T-helper 2 cell treated with Interferon-gamma antibody and Interleukin-4, amounts not matched to agents 5 μg/mL and 100 μg/mL, for 36 hours (primary cell): ENCODE results near the gene OXCT1.

Experiments
- DNase-seq: peaks from one replicate; pipeline ENCODE4 v3.0.0; 2021; ENCODE audit warnings: low spot score
- H3K27ac Mint-ChIP-seq: one replicate; pipeline ENCODE4 v1.8.0; 2021; ENCODE audit warnings: mild to moderate bottlenecking, mixed read lengths
- H3K27me3 Mint-ChIP-seq: one replicate; pipeline ENCODE4 v1.8.0; 2021; ENCODE audit warnings: low read depth, mixed read lengths
- H3K36me3 Mint-ChIP-seq: one replicate; pipeline ENCODE4 v1.8.0; 2021; ENCODE audit warnings: low read depth, mixed read lengths
- H3K4me1 Mint-ChIP-seq: one replicate; pipeline ENCODE4 v1.8.0; 2021; ENCODE audit warnings: low read depth, mixed read lengths
- H3K4me3 Mint-ChIP-seq: one replicate; pipeline ENCODE4 v1.8.0; 2022; ENCODE audit warnings: mild to moderate bottlenecking, moderate library complexity, mixed read lengths
- H3K9me3 Mint-ChIP-seq: one replicate; pipeline ENCODE4 v1.8.0; 2021; ENCODE audit warnings: mixed read lengths

OXCT1 gene

GRCh38 chr5:41794471-41794870 lies 75.8 kb downstream of the OXCT1 start:
- no peak overlapping the region for H3K27ac Mint-ChIP-seq
- no peaks in the 10 kb centered on the region for H3K27me3 Mint-ChIP-seq
- H3K36me3 Mint-ChIP-seq = peaks cover 30% of the 10 kb centered on the region
- peaks cover 4% of the 10 kb centered on the region for H3K4me1 Mint-ChIP-seq
- H3K4me3 Mint-ChIP-seq = no peak overlapping the region
- no peak for DNase-seq
- no peaks in the 10 kb centered on the region for H3K9me3 Mint-ChIP-seq

GRCh38 chr5:41793141-41793770 lies 77.0 kb downstream of the OXCT1 start:
- Mint-ChIP-seq H3K9me3 (no peaks in the 10 kb centered on the region), H3K27me3 (no peaks in the 10 kb centered on the region), H3K4me3 (no peak overlapping the region), H3K4me1 (peaks cover 7% of the 10 kb centered on the region), H3K27ac (no peak overlapping the region), H3K36me3 (peaks cover 32% of the 10 kb centered on the region)
- DNase-seq = no peak

DNA sequence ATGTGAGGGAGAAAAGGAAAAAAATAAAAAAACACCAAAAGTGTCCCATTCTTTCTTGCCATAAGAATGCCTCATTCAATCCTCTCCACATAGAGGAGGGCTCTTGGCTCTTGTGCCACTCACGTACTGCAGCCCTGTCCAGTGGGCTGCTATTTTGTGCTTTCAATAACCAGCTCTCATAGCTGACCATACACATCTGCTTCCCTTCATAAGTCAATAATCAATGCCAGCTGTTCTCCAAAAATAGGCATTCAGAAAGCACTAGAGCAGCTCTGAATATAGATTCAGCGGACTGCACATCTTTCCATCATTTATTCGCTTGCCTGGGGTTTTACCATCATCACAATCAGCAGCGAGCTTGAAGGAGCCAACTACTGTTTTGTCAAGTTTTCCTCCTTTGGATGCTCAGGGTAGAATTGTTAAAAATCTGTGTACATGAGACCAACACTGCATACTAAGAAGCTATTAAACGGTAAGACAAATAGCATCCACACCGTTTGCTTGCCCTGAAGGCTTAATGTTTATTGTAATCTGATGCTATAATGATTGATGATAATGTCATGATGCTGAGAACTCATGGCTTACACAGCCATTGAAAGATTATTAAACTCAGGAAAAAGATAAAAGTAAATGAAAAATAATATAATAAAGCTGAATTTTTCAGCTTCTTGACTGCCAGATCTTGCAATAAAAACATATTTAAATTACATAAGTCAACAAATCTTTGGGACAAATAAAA lies 80.0 kb downstream of the OXCT1 start:
- no peak overlapping the region for H3K4me3 Mint-ChIP-seq
- H3K4me1 Mint-ChIP-seq = peaks cover 9% of the 10 kb centered on the region
- DNase-seq = no peak
- H3K36me3 Mint-ChIP-seq = peaks cover 32% of the 10 kb centered on the region
- no peaks in the 10 kb centered on the region for H3K27me3 Mint-ChIP-seq
- no peaks in the 10 kb centered on the region for H3K9me3 Mint-ChIP-seq
- no peak overlapping the region for H3K27ac Mint-ChIP-seq

DNA sequence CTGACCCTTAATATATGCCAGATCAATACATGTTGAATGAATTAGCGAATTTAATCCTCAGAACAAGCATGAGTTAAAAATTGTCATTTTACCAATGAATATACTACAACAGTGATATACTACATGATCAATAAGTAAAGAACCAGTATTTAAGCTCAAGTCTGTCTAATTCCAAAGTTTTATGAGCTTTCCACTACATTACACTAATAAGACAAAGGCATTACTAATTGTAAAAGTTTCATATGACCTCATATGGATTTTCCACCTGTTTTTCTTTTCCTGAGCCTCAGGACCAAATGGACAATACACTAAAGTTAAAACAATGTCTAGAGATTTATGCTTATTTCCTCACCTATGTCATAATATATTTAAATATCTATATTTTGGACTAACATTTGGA lies 80.8 kb downstream of the OXCT1 start:
- no peaks in the 10 kb centered on the region for H3K9me3 Mint-ChIP-seq
- DNase-seq = no peak
- H3K27me3 Mint-ChIP-seq = no peaks in the 10 kb centered on the region
- no peak overlapping the region for H3K27ac Mint-ChIP-seq
- H3K4me1 Mint-ChIP-seq = peaks cover 9% of the 10 kb centered on the region
- no peak overlapping the region for H3K4me3 Mint-ChIP-seq
- peaks cover 32% of the 10 kb centered on the region for H3K36me3 Mint-ChIP-seq

- no peak for DNase-seq
- no peak overlapping the region for H3K27ac Mint-ChIP-seq
- peaks cover 9% of the 10 kb centered on the region for H3K4me1 Mint-ChIP-seq
- H3K36me3 Mint-ChIP-seq = peaks cover 33% of the 10 kb centered on the region
- H3K4me3 Mint-ChIP-seq = no peak overlapping the region
- H3K9me3 Mint-ChIP-seq = no peaks in the 10 kb centered on the region
- no peaks in the 10 kb centered on the region for H3K27me3 Mint-ChIP-seq
These were observed 81.3 kb downstream of the OXCT1 start for GRCh38 chr5:41788941-41789368.

DNA sequence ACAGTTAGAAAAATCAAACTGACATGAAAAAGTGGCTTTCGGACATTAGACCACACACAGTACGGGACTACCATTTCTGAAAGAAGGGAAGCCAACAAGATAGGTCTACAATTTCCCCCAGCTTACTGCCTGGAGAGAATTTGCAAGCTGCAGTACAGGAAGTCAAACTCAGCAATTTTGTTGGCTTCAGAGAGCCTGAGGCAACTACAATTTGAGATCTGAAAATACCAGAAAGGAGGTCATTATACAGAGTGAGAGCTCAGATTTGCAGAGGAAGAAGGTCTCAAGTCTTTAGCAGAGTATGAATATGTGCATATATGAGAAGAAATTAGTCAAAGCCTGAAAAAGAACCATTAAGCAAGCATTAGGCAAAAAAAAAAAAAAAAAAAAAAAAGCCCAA lies 83.0 kb downstream of the OXCT1 start:
- Mint-ChIP-seq H3K4me1 (peaks cover 11% of the 10 kb centered on the region), H3K4me3 (no peak overlapping the region), H3K27me3 (no peaks in the 10 kb centered on the region), H3K27ac (no peak overlapping the region), H3K36me3 (peaks cover 34% of the 10 kb centered on the region), H3K9me3 (no peaks in the 10 kb centered on the region)
- DNase-seq = no peak

DNA sequence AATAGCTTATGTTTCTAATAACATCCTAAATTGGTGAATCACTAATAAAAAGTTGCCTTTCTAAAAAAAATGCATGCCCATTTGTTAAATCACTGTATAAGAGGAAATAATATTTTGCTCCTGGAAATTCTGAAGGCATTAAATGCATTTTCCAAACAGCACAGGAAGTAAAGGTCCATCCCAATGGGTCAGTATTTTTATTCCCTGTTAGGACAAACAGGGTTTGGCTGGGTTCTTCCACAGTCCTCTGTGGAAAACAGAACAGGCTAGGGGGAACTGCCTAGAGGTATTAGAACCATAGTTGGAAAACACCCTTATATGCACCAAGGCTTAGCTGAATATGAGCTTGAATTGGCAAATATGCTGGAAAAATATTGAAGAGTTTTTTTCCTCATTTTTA lies 85.2 kb downstream of the OXCT1 start:
- Mint-ChIP-seq H3K36me3 (peaks cover 43% of the 10 kb centered on the region), H3K9me3 (no peaks in the 10 kb centered on the region), H3K27ac (no peak overlapping the region), H3K4me1 (peaks cover 12% of the 10 kb centered on the region), H3K27me3 (no peaks in the 10 kb centered on the region), H3K4me3 (no peak overlapping the region)
- no peak for DNase-seq

DNA sequence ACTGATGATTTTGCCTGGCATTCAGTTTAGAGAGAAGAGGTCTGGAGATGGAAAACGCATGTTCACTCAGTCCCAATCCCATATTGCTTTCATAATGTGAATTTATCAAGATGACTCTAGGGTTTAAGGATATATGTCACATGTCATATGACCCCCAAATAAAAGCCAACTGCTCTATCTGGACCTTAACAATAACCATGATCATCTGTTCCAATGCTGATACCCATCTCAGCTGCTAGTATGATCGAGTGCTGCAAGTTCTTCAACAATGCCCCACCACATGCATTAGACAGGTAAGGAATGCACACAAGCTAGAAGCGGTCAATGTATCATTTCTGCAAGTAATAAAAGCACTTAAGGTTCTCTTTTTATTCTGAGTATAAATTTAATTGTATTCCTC lies 91.8 kb downstream of the OXCT1 start:
- H3K9me3 Mint-ChIP-seq = no peaks in the 10 kb centered on the region
- H3K4me1 Mint-ChIP-seq = peaks cover 8% of the 10 kb centered on the region
- no peaks in the 10 kb centered on the region for H3K27me3 Mint-ChIP-seq
- peaks cover 32% of the 10 kb centered on the region for H3K36me3 Mint-ChIP-seq
- no peak overlapping the region for H3K4me3 Mint-ChIP-seq
- DNase-seq = no peak
- H3K27ac Mint-ChIP-seq = no peak overlapping the region

GRCh38 chr5:41776435-41776834 lies 93.8 kb downstream of the OXCT1 start:
- no peaks in the 10 kb centered on the region for H3K27me3 Mint-ChIP-seq
- H3K4me3 Mint-ChIP-seq = no peak overlapping the region
- DNase-seq = no peak
- H3K36me3 Mint-ChIP-seq = peaks cover 30% of the 10 kb centered on the region
- H3K27ac Mint-ChIP-seq = no peak overlapping the region
- no peaks in the 10 kb centered on the region for H3K9me3 Mint-ChIP-seq
- H3K4me1 Mint-ChIP-seq = peaks cover 17% of the 10 kb centered on the region

GRCh38 chr5:41773799-41774198 lies 96.4 kb downstream of the OXCT1 start:
- H3K36me3 Mint-ChIP-seq = peaks cover 27% of the 10 kb centered on the region
- H3K9me3 Mint-ChIP-seq = no peaks in the 10 kb centered on the region
- no peak for DNase-seq
- H3K27ac Mint-ChIP-seq = no peak overlapping the region
- no peak overlapping the region for H3K4me3 Mint-ChIP-seq
- no peaks in the 10 kb centered on the region for H3K27me3 Mint-ChIP-seq
- H3K4me1 Mint-ChIP-seq = peaks cover 17% of the 10 kb centered on the region

GRCh38 chr5:41772785-41773442 lies 97.3 kb downstream of the OXCT1 start:
- H3K27me3 Mint-ChIP-seq = no peaks in the 10 kb centered on the region
- no peaks in the 10 kb centered on the region for H3K9me3 Mint-ChIP-seq
- H3K36me3 Mint-ChIP-seq = peaks cover 28% of the 10 kb centered on the region
- no peak overlapping the region for H3K27ac Mint-ChIP-seq
- no peak overlapping the region for H3K4me3 Mint-ChIP-seq
- H3K4me1 Mint-ChIP-seq = peaks cover 17% of the 10 kb centered on the region
- no peak for DNase-seq

DNA sequence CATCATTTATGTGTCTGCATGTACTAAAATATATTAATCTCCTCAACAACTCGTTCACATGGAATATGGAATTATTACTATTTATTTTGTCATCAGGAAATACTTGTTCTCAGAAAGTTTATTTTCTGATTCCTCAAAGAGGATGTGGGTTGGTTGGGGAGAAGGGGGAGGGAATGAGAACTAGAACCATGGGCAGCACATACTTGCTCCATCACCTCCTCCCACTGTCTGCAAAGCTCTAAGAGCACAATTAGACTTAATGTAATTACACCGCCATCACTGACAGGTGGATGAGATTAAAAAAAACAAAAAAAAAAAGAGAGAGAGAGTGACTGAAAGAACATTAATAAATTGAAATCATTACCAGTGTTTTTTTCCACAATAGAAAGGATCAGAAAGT lies 98.2 kb downstream of the OXCT1 start:
- Mint-ChIP-seq H3K4me3 (no peak overlapping the region), H3K9me3 (no peaks in the 10 kb centered on the region), H3K27me3 (no peaks in the 10 kb centered on the region), H3K27ac (peak overlapping the region; percentile 26), H3K36me3 (peaks cover 29% of the 10 kb centered on the region), H3K4me1 (peaks cover 17% of the 10 kb centered on the region)
- no peak for DNase-seq

DNA sequence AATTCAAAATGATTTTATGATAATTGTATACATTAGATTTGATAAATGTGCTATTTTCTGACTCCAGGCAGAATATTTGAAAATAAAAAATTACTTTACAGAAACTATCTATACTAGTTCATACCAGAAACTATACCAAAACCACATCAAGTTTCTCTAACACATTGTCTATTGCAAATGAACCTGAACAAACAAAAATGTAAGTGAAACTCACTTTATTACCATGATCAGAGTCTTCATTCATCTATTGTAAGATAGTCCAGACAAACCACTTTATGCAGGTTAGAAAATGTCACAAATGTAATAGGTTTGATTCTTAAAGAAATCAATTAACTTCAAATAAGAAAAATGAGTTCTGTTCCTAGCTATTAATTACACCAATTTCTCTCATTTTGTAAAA lies 99.4 kb downstream of the OXCT1 start:
- no peaks in the 10 kb centered on the region for H3K27me3 Mint-ChIP-seq
- H3K36me3 Mint-ChIP-seq = peaks cover 29% of the 10 kb centered on the region
- H3K4me1 Mint-ChIP-seq = peaks cover 17% of the 10 kb centered on the region
- no peaks in the 10 kb centered on the region for H3K9me3 Mint-ChIP-seq
- no peak overlapping the region for H3K27ac Mint-ChIP-seq
- H3K4me3 Mint-ChIP-seq = no peak overlapping the region
- DNase-seq = no peak

GRCh38 chr5:41768692-41769091 lies 101.5 kb downstream of the OXCT1 start:
- H3K27ac Mint-ChIP-seq = no peak overlapping the region
- no peaks in the 10 kb centered on the region for H3K9me3 Mint-ChIP-seq
- no peak overlapping the region for H3K4me3 Mint-ChIP-seq
- peaks cover 29% of the 10 kb centered on the region for H3K36me3 Mint-ChIP-seq
- DNase-seq = no peak
- no peaks in the 10 kb centered on the region for H3K27me3 Mint-ChIP-seq
- peaks cover 18% of the 10 kb centered on the region for H3K4me1 Mint-ChIP-seq
